PC-3 (cell line): Measurements from ENCODE around the gene MED19. TPM values are rescaled to one million over a fixed set of nuclear protein-coding genes. Genes with fewer than 3 reads are reported as not detected.
A peak's percentile ranks its signal among the peaks of the same experiment; 100 is the strongest.

Experiments used
- ATAC-seq: fragments of 200-7000 bp; cut with Tn5 transposase; 2 replicates; pipeline ENCODE4 v1.9.1; 2020; ENCODE audit warnings: mild to moderate bottlenecking, moderate library complexity
- BruUV-seq: library from RNA; stranded (reverse); fragments of 400-500 nt; replicated peaks from 2 replicates; lab custom pipeline; 2021; lab: Mats Ljungman, UMichigan
- CTCF ChIA-PET: fragments of 300-600 bp; sonication (Branson Sonifier 250); formaldehyde crosslinking; loops from one replicate; lab custom pipeline; 2022; ENCODE audit warnings: antibody characterized with exemption; lab: Charles Lee
- POLR2A ChIA-PET: fragments of 300-600 bp; sonication (Branson Sonifier 250); formaldehyde crosslinking; loops from one replicate; lab custom pipeline; 2022; ENCODE audit warnings: antibody characterized with exemption; ENCODE audit not compliant: unreplicated experiment; lab: Charles Lee
- DNase-seq: peaks from one replicate; pipeline ENCODE4 v3.0.0-alpha.2; 2015
- H2AFZ ChIP-seq: fragments of 300-600 bp; sonication (generic); 2 replicates; pipeline ENCODE4 v1.6.0; 2016; ENCODE audit warnings: antibody characterized with exemption, low read length
- H3F3A ChIP-seq: fragments of 300-600 bp; sonication (generic); one replicate; pipeline ENCODE4 v1.6.0; 2017; ENCODE audit warnings: antibody characterized with exemption, low read length, control low read depth, mild to moderate bottlenecking; ENCODE audit not compliant: unreplicated experiment
- H3K27ac ChIP-seq: fragments of 300-600 bp; sonication (generic); 2 replicates; pipeline ENCODE4 v1.5.1; 2016; ENCODE audit warnings: mild to moderate bottlenecking, low read length
- H3K27me3 ChIP-seq: fragments of 300-600 bp; sonication (generic); 2 replicates; pipeline ENCODE4 v1.6.1; 2016; ENCODE audit warnings: low read length, mixed read lengths
- H3K36me3 ChIP-seq: fragments of 300-600 bp; sonication (generic); 2 replicates; pipeline ENCODE4 v1.6.1; 2016; ENCODE audit warnings: low read depth, mixed run types, low read length, mixed read lengths
- H3K4me1 ChIP-seq: fragments of 300-600 bp; sonication (generic); 2 replicates; pipeline ENCODE4 v1.5.1; 2016; ENCODE audit warnings: low read length; ENCODE audit not compliant: insufficient read depth
- H3K4me2 ChIP-seq: fragments of 300-600 bp; sonication (generic); 2 replicates; pipeline ENCODE4 v1.6.0; 2016; ENCODE audit warnings: low read length
- H3K4me3 ChIP-seq: fragments of 300-600 bp; sonication (generic); 2 replicates; pipeline ENCODE4 v1.5.1; 2016; ENCODE audit warnings: mild to moderate bottlenecking, low read length, mixed read lengths
- H3K79me2 ChIP-seq: fragments of 300-600 bp; sonication (generic); 2 replicates; pipeline ENCODE4 v1.6.1; 2017; ENCODE audit warnings: low read length, mixed read lengths
- H3K9ac ChIP-seq: fragments of 300-600 bp; sonication (generic); 2 replicates; pipeline ENCODE4 v1.6.0; 2016; ENCODE audit warnings: mild to moderate bottlenecking, low read length
- H3K9me2 ChIP-seq: fragments of 300-600 bp; sonication (generic); replicated peaks from 2 replicates; pipeline ENCODE4 v1.6.1; 2016; ENCODE audit warnings: mixed run types, low read length, mixed read lengths
- H3K9me3 ChIP-seq: fragments of 300-600 bp; sonication (generic); 2 replicates; pipeline ENCODE4 v1.6.1; 2016; ENCODE audit warnings: low read length, mixed read lengths
- H4K20me1 ChIP-seq: fragments of 300-600 bp; sonication (generic); 2 replicates; pipeline ENCODE4 v1.6.1; 2016; ENCODE audit warnings: low read length, mixed read lengths
- EZH2 ChIP-seq: fragments of 300-600 bp; sonication (generic); IDR thresholded peaks from one replicate; pipeline ENCODE4 v1.6.1; 2017; ENCODE audit warnings: antibody characterized with exemption, mild to moderate bottlenecking, low read length; ENCODE audit not compliant: unreplicated experiment
- EZH2phosphoT487 ChIP-seq: fragments of 300-600 bp; sonication (generic); IDR thresholded peaks from 2 replicates; pipeline ENCODE4 v1.6.1; 2018; ENCODE audit warnings: mild to moderate bottlenecking, antibody characterized with exemption, low read length, borderline replicate concordance
- intact Hi-C: fragments of 100-400 bp; cut with micrococcal nuclease; formaldehyde crosslinking; loops from 2 replicates; pipeline ENCODE4 v1.9.0; 2023
- total RNA-seq: library from RNA; depleted of rRNA; stranded (reverse); fragments of >200 nt; gene quantifications from 2 replicates; pipeline ENCODE4 v1.2.3, GENCODE V29; 2014
- TF ChIP-seq, protein P1 (sequence below): fragments of 300-600 bp; sonication (generic); conservative IDR thresholded peaks from 2 replicates; pipeline ENCODE4 v1.5.1; 2017; ENCODE audit warnings: antibody characterized with exemption, low read depth, mild to moderate bottlenecking, low read length

The MED19 gene
- total RNA-seq, 1 experiment from 2014 or later, result 41.8 TPM

DNA sequence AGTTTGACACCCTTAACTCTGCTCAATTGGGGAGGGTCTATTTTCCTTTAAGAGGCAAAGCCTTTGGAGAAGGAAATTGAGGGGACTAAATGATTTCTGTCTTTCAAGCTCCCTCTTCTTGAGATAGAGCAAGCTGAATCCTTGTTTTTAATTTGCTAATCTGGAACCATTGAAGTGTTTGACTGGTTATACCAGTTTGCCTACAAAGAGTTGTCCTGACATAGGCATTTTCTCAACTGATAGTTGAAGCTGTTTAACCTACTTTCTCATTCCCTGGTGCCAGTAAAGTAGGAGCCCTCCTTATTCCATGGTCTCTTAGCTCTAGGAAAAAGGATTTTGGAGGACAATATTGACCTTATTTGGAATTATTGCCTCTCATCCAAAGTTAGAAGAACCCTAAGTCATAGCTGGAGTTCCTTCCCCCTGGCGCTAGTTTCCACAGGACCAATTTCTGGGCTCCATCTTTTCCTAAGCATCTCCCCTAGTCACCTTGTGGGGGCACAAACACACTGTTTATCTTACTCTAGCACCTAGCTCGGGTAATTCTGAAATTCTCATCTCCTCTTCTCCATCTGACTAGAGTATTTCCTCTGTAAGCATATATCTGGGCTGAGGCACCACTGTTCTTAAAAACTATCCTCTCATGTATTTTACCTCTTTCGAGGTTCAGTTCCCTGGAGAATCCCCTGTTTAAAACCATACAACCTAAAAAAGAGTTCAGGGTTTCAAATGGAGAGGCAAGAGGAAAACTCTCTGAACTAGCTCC is 36.7 kb downstream of the MED19 start:
- no peaks in the 10 kb centered on the region for H3K9me2 ChIP-seq
- peak; percentile 60 for DNase-seq
- H3K4me2 ChIP-seq, result no peak overlapping the region; the same call in 1 of the 2 replicates
- no peaks in the 10 kb centered on the region for H3K27me3 ChIP-seq
- ATAC-seq, result 0 out of 2 replicates have a peak, but pooled peaks have one; percentile 37
- no peak overlapping the region for H3K27ac ChIP-seq
- TF ChIP-seq, protein P1, sequence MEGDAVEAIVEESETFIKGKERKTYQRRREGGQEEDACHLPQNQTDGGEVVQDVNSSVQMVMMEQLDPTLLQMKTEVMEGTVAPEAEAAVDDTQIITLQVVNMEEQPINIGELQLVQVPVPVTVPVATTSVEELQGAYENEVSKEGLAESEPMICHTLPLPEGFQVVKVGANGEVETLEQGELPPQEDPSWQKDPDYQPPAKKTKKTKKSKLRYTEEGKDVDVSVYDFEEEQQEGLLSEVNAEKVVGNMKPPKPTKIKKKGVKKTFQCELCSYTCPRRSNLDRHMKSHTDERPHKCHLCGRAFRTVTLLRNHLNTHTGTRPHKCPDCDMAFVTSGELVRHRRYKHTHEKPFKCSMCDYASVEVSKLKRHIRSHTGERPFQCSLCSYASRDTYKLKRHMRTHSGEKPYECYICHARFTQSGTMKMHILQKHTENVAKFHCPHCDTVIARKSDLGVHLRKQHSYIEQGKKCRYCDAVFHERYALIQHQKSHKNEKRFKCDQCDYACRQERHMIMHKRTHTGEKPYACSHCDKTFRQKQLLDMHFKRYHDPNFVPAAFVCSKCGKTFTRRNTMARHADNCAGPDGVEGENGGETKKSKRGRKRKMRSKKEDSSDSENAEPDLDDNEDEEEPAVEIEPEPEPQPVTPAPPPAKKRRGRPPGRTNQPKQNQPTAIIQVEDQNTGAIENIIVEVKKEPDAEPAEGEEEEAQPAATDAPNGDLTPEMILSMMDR, result no peak
- no peak for TF ChIP-seq EZH2phosphoT487
- TF ChIP-seq EZH2, result no peak
- H3K36me3 ChIP-seq, result peaks cover 60% of the 10 kb centered on the region
- no peaks in the 10 kb centered on the region for H3K9me3 ChIP-seq
- intact Hi-C loops, result no loop called here
- no peak overlapping the region for H3K4me3 ChIP-seq
- peaks cover 93% of the 10 kb centered on the region for H3K79me2 ChIP-seq
- CTCF ChIA-PET, result no interaction called here
- BruUV-seq, result no TSS peak
- no peak overlapping the region for H2AFZ ChIP-seq
- peaks cover 23% of the 10 kb centered on the region for H3K4me1 ChIP-seq
- peaks cover 25% of the 10 kb centered on the region for H4K20me1 ChIP-seq
- POLR2A ChIA-PET, result no interaction called here
- H3K9ac ChIP-seq, result no peak overlapping the region
- no peaks in the 10 kb centered on the region for H3F3A ChIP-seq

DNA sequence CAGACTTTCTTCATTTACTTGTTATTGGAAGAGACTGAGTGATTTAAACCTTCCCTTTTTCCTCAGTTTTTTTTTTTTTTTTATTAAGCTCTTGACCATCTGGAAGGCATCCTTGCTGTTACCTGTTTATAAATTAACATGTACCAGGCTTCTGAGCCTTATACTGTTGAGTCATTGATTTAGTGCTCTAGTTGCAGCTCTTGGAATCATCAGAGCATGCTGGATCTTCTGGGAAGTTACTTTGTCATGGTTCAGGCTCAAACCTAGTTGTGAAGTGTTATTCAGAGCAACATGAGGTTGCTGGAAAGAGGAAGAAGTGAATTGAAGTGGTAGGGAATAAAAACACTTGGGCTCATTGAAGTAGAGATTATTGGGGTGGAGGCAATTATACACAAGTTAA is 37.8 kb downstream of the MED19 start:
- no TSS peak for BruUV-seq
- ATAC-seq (no peak), DNase-seq (no peak)
- H3K4me3 ChIP-seq, result no peak overlapping the region
- H4K20me1 ChIP-seq, result peaks cover 21% of the 10 kb centered on the region
- TF ChIP-seq, protein P1, result no peak
- TF ChIP-seq EZH2 (no peak), EZH2phosphoT487 (no peak)
- H3F3A ChIP-seq, result no peaks in the 10 kb centered on the region
- no peak overlapping the region for H3K27ac ChIP-seq
- H3K9me3 ChIP-seq, result no peaks in the 10 kb centered on the region
- ChIA-PET CTCF (no interaction called here), POLR2A (no interaction called here)
- H3K36me3 ChIP-seq, result peaks cover 52% of the 10 kb centered on the region
- H3K27me3 ChIP-seq, result no peaks in the 10 kb centered on the region
- no peaks in the 10 kb centered on the region for H3K9me2 ChIP-seq
- peaks cover 19% of the 10 kb centered on the region for H3K4me1 ChIP-seq
- no peak overlapping the region for H3K4me2 ChIP-seq
- intact Hi-C loops, result no loop called here
- H2AFZ ChIP-seq, result no peak overlapping the region
- H3K9ac ChIP-seq, result no peak overlapping the region
- peaks cover 93% of the 10 kb centered on the region for H3K79me2 ChIP-seq

DNA sequence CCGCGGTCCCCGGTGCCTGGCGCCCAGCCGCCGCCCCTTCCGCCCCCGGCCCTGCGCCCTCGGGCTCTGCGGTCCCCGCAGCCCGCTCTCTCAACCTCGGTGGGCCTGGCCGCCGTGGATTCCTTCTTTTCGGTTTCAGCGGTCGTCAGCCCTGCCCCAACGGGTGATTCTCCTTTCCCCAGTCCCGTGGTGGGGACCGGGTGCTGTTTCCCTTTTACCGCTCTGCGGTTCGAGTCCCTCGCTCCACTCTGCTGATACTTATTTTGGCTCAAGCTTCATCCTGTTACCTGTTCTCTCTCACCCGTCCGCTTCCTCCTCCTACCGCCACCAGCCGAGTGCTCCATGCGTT is 43.6 kb downstream of the MED19 start:
- peaks cover 54% of the 10 kb centered on the region for H3K79me2 ChIP-seq
- ChIA-PET CTCF (no interaction called here), POLR2A (no interaction called here)
- H3K27ac ChIP-seq, result peak overlapping the region; percentile 88
- intact Hi-C loops, result no loop called here
- H3K4me3 ChIP-seq, result peak overlapping the region; percentile 97
- H4K20me1 ChIP-seq, result peaks cover 9% of the 10 kb centered on the region; the same call in 1 of the 2 replicates
- H3K27me3 ChIP-seq, result no peaks in the 10 kb centered on the region
- peak; percentile 26 for DNase-seq
- ATAC-seq, result peak; percentile 11
- no TSS peak for BruUV-seq
- H3F3A ChIP-seq, result no peaks in the 10 kb centered on the region
- peak overlapping the region; percentile 89 for H3K4me2 ChIP-seq
- peaks cover 17% of the 10 kb centered on the region for H3K36me3 ChIP-seq
- H2AFZ ChIP-seq, result peak overlapping the region; percentile 73
- peak overlapping the region; percentile 93 for H3K9ac ChIP-seq
- no peaks in the 10 kb centered on the region for H3K9me2 ChIP-seq
- H3K9me3 ChIP-seq, result no peaks in the 10 kb centered on the region
- peaks cover 16% of the 10 kb centered on the region for H3K4me1 ChIP-seq
- TF ChIP-seq, protein P1, result no peak
- TF ChIP-seq EZH2phosphoT487 (no peak), EZH2 (no peak)
